Activated naive CD4-positive, alpha-beta T cell treated with anti-CD3 and anti-CD28 coated beads, Interleukin-2, amount 10 ng/mL, durations not matched to agents 5 hours and 36 hours (primary cell): ENCODE data around the gene WT1. TPM values are rescaled to one million over a fixed set of nuclear protein-coding genes. Genes with fewer than 3 reads are reported as not detected.

Experiments used
- total RNA-seq, 2 experiments: library from RNA; stranded (reverse); gene quantifications; one replicate each; pipeline ENCODE4 v1.2.3, GENCODE V29; 2021

The WT1 gene
- not detected for total RNA-seq

GRCh38 chr11:32435511-32435941, at the start of gene WT1:
Gene WT1 (minus strand): TSS chr11:32435539.

Other genes starting within 250 kb of the WT1 start
- gene EIF3M, start 148.3 kb upstream of the WT1 start, total RNA-seq, result 100 to 1,000 TPM; 277 to 281 TPM